MM.1S (cell line): Measurements from ENCODE around the gene PARD3.

Source experiments
- CTCF ChIP-seq: fragments of 300-600 bp; sonication (generic); IDR thresholded peaks from 2 replicates; pipeline ENCODE4 v1.5.1; 2016; ENCODE audit warnings: antibody characterized with exemption, low read length, mixed read lengths
- EZH2 ChIP-seq: fragments of 300-600 bp; sonication (generic); optimal IDR thresholded peaks from 2 replicates; pipeline ENCODE3; 2017; ENCODE audit warnings: low read depth, mild to moderate bottlenecking, antibody characterized with exemption, low read length, mixed read lengths
- EZH2phosphoT487 ChIP-seq: fragments of 300-600 bp; sonication (generic); IDR thresholded peaks from 2 replicates; pipeline ENCODE4 v1.6.1; 2018; ENCODE audit warnings: antibody characterized with exemption, low read length

DNA sequence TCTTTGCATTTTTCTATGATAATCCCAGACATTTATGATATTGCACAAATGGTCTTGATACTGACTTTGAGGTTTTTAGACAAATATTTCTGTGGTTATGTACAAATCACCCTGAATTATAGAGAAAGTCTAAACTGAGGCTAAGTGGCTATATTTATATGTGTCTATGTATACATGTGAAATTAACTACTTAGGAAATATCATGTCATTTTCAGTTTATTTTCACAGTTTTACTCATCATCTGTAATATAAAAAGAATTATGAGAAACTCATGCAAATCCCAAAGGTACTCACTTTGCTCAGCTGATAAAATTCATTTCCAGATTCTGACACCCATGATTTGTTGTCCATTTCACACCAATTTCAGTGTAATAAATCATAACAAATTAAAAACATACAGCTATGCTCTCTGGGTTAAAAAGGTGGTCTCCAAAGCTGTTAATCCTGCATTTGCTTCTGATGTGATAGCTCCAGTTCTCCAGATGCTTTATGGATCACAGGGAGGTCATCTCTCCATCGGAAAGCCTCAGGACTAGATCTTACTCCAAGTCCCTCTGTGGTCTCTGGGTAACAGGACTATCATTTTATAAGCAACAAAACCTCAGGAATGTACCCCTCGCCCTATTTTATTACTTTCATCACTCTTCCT lies 673.9 kb downstream of the PARD3 start:
- no peak for TF ChIP-seq EZH2
- TF ChIP-seq CTCF: no peak
- TF ChIP-seq EZH2phosphoT487: no peak
